A549 (cell line): ENCODE measurements around the gene HBG1. TPM values are rescaled to one million over a fixed set of nuclear protein-coding genes. Genes with fewer than 3 reads are reported as not detected.

Source experiments
- ATAC-seq, 2 experiments: fragments of 200-7000 bp in 1 of 2; fragments of >200 bp in 1 of 2; cut with Nextera tagmentation in 1 of 2; cut with Tn5 transposase in 1 of 2; 3 replicates each; pipeline versions ENCODE4 v1.8.0 to v1.9.1; 2018 to 2020; ENCODE audit warnings: mild to moderate bottlenecking in 1 of 2, moderate library complexity in 1 of 2
- CTCF ChIA-PET: fragments of 300-600 bp; sonication (Branson Sonifier 250); formaldehyde crosslinking; extraction: SDS; loops from one replicate; lab custom pipeline; 2021; ENCODE audit warnings: antibody characterized with exemption, inconsistent platforms; lab: Yijun Ruan, JAX
- POLR2A ChIA-PET: fragments of 350-600 bp; formaldehyde crosslinking; extraction: SDS; loops from one replicate; lab custom pipeline; 2021; ENCODE audit warnings: antibody characterized with exemption, inconsistent platforms; lab: Yijun Ruan, JAX
- DNase-seq, 2 experiments: peaks; one replicate each; pipeline versions ENCODE4 v3.0.0 to v3.0.0-alpha.2; 2011 to 2016; ENCODE audit warnings: low read depth in 1 of 2, low spot score in 1 of 2
- FAIRE-seq: peaks from 2 replicates; lab custom pipeline; 2011; peaks lifted over from hg19 to GRCh38; lab: Jason Lieb, UNC
- H3K27ac ChIP-seq, 2 experiments: fragments of >200 bp; sonication (Bioruptor Twin); formaldehyde crosslinking; 3 replicates each; pipeline ENCODE4 v1.5.1; 2016 to 2017
- H3K4me1 ChIP-seq: fragments of >200 bp; sonication (Bioruptor Twin); formaldehyde crosslinking; 3 replicates; pipeline ENCODE4 v1.6.1; 2016
- H3K4me2 ChIP-seq: fragments of >200 bp; sonication (Bioruptor Twin); formaldehyde crosslinking; 3 replicates; pipeline ENCODE4 v1.6.1; 2016
- H3K4me3 ChIP-seq: fragments of >200 bp; sonication (Bioruptor Twin); formaldehyde crosslinking; 3 replicates; pipeline ENCODE4 v1.5.1; 2016
- H3K9me3 ChIP-seq: fragments of >200 bp; sonication (Bioruptor Twin); formaldehyde crosslinking; 3 replicates; pipeline ENCODE4 v1.6.1; 2016
- BHLHE40 ChIP-seq: IDR thresholded peaks from 2 replicates; pipeline ENCODE4 v1.6.1; 2012; ENCODE audit warnings: low read depth, low read length, inconsistent platforms
- CHD4 ChIP-seq: fragments of 200-600 bp; sonication (generic); IDR thresholded peaks from 2 replicates; pipeline ENCODE4 v1.6.1; 2016; ENCODE audit warnings: antibody characterized with exemption, mild to moderate bottlenecking, borderline replicate concordance
- E2F6 ChIP-seq: IDR thresholded peaks from 2 replicates; pipeline ENCODE4 v1.6.1; 2012; ENCODE audit warnings: low read depth, borderline replicate concordance
- FOSL2 ChIP-seq, 2 experiments: fragments of 450-650 bp in 1 of 2; fragments of >200 bp in 1 of 2; sonication (Bioruptor Twin) in 1 of 2; formaldehyde crosslinking; IDR thresholded peaks; 2 replicates each; pipeline versions ENCODE4 v1.5.0 to v1.6.1; 2016 to 2020; ENCODE audit warnings: mild to moderate bottlenecking in 1 of 2, moderate library complexity in 1 of 2
- HEYL ChIP-seq: fragments of 250-450 bp; sonication (Bioruptor Pico); IDR thresholded peaks from 2 replicates; pipeline ENCODE4 v1.8.0; 2021; ENCODE audit warnings: mild to moderate bottlenecking, moderate library complexity
- HOXB13 ChIP-seq: fragments of 250-450 bp; sonication (Bioruptor Pico); IDR thresholded peaks from 2 replicates; pipeline ENCODE4 v1.5.0; 2020; ENCODE audit warnings: low read depth, mild to moderate bottlenecking, moderate library complexity
- JUN ChIP-seq, 2 experiments: fragments of >200 bp; sonication (Bioruptor Twin); formaldehyde crosslinking; IDR thresholded peaks; 2 replicates in 1 of 2; 3 replicates in 1 of 2; pipeline ENCODE4 v1.6.1; 2016 to 2017
- KDM5A ChIP-seq: fragments of 200-600 bp; sonication (generic); IDR thresholded peaks from 2 replicates; pipeline ENCODE4 v1.6.1; 2016; ENCODE audit warnings: antibody characterized with exemption, mild to moderate bottlenecking
- MAFK ChIP-seq: fragments of 450-650 bp; IDR thresholded peaks from 2 replicates; pipeline ENCODE4 v1.6.1; 2014; ENCODE audit not compliant: partially characterized antibody
- MAX ChIP-seq: IDR thresholded peaks from 2 replicates; pipeline ENCODE4 v1.6.1; 2012
- MAZ ChIP-seq: fragments of 150-350 bp; IDR thresholded peaks from 2 replicates; pipeline ENCODE4 v1.6.1; 2014; ENCODE audit warnings: antibody characterized with exemption, low read depth, low read length, borderline replicate concordance
- NPAS2 ChIP-seq: fragments of 250-450 bp; sonication (Bioruptor Pico); IDR thresholded peaks from 2 replicates; pipeline ENCODE4 v1.8.0; 2022; ENCODE audit warnings: mild to moderate bottlenecking, moderate library complexity, borderline replicate concordance
- RAD21 ChIP-seq, 2 experiments: fragments of >200 bp in 1 of 2; sonication (Bioruptor Twin) in 1 of 2; formaldehyde crosslinking in 1 of 2; IDR thresholded peaks in 1 of 2; conservative IDR thresholded peaks in 1 of 2; 2 replicates in 1 of 2; 3 replicates in 1 of 2; pipeline ENCODE4 v1.6.1; 2012 to 2018; ENCODE audit warnings: inconsistent platforms in 1 of 2
- RCOR1 ChIP-seq: fragments of 150-350 bp; IDR thresholded peaks from 2 replicates; pipeline ENCODE4 v1.6.1; 2014; ENCODE audit warnings: antibody characterized with exemption, low read length, low read depth
- RFX5 ChIP-seq: fragments of 450-650 bp; IDR thresholded peaks from 2 replicates; pipeline ENCODE4 v1.7.1; 2014; ENCODE audit warnings: antibody characterized with exemption, mild to moderate bottlenecking, moderate library complexity
- SREBF2 ChIP-seq: fragments of 450-650 bp; IDR thresholded peaks from 2 replicates; pipeline ENCODE4 v1.6.1; 2014; ENCODE audit warnings: mild to moderate bottlenecking, moderate library complexity
- ZC3H11A ChIP-seq: fragments of 450-650 bp; IDR thresholded peaks from 2 replicates; pipeline ENCODE4 v1.6.1; 2014; ENCODE audit warnings: antibody characterized with exemption, mild to moderate bottlenecking
- ZSCAN20 ChIP-seq: fragments of 250-450 bp; sonication (Bioruptor Pico); IDR thresholded peaks from 2 replicates; pipeline ENCODE4 v1.8.0; 2022; ENCODE audit warnings: mild to moderate bottlenecking, moderate library complexity
- WGBS: methylation state at CpG from one replicate; pipeline ENCODE4 v1.1.6; 2017; ENCODE audit errors: missing lambda C conversion rate; 5-methylcytosine and 5-hydroxymethylcytosine counted together
- polyA plus RNA-seq, 4 experiments: library from polyadenylated mRNA; depleted of rRNA in 3 of 4; stranded (reverse); fragments of >200 nt; fragmentation: RNase III in 1 of 4; extraction: RNeasy Plus Mini Kit Qiagen cat#74134 plus additional on column Dnase treatment in 1 of 4; gene quantifications; 2 replicates in 3 of 4; 3 replicates in 1 of 4; pipeline ENCODE4 v1.2.3, GENCODE V29; 2011 to 2017
- TF ChIP-seq, protein P1 (sequence below): fragments of 200-600 bp; sonication (generic); IDR thresholded peaks from 2 replicates; pipeline ENCODE4 v1.6.1; 2016; ENCODE audit warnings: antibody characterized with exemption, mild to moderate bottlenecking, moderate library complexity
- TF ChIP-seq, protein P2 (sequence below): fragments of 450-650 bp; IDR thresholded peaks from 2 replicates; pipeline ENCODE4 v1.6.1; 2014; ENCODE audit warnings: antibody characterized with exemption
- TF ChIP-seq, protein P3 (sequence below): fragments of 250-450 bp; sonication (Bioruptor Pico); IDR thresholded peaks from 2 replicates; pipeline ENCODE4 v1.5.0; 2020; ENCODE audit warnings: low read depth, mild to moderate bottlenecking, moderate library complexity

The HBG1 gene
- polyA plus RNA-seq, 2 of the 4 experiments (the other 2 are of a cell fraction): not detected

GRCh38 chr11:5235364-5236095 is 14.1 kb downstream of the HBG1 start:
- H3K27ac ChIP-seq: no peak overlapping the region
- H3K9me3 ChIP-seq: no peaks in the 10 kb centered on the region
- H3K4me3 ChIP-seq: no peak overlapping the region
- H3K4me2 ChIP-seq: no peak overlapping the region
- FAIRE-seq (no peak), ATAC-seq (no peak), DNase-seq (no peak)
- 50% methylated on average over 5 of the region's 5 CpGs for WGBS
- ChIA-PET POLR2A (no interaction called here), CTCF (no interaction called here)
- TF ChIP-seq MAFK: peak; percentile 62
- TF ChIP-seq SREBF2: no peak
- no peaks in the 10 kb centered on the region for H3K4me1 ChIP-seq

DNA sequence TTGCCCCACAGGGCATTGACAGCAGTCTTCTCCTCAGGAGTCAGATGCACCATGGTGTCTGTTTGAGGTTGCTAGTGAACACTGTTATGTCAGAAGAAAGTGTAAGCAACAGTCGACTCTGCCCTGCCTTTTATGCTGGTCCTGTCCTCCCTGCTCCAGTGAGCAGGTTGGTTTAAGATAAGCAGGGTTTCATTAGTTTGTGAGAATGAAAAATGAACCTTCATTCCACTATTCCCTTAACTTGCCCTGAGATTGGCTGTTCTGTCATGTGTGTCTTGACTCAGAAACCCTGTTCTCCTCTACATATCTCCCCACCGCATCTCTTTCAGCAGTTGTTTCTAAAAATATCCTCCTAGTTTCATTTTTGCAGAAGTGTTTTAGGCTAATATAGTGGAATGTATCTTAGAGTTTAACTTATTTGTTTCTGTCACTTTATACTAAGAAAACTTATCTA is 15.2 kb downstream of the HBG1 start, which contains the start of gene HBD:
Gene HBD, minus strand, starts transcription at position 103 of the 454 bp plus-strand sequence. Its CDS starts 50 bp downstream, at position 53.
- Histone ChIP-seq H3K9me3 (no peaks in the 10 kb centered on the region), H3K4me1 (no peaks in the 10 kb centered on the region), H3K4me3 (no peak within 1 kb of the TSS), H3K27ac (no peak within 1 kb of the TSS), H3K4me2 (no peak within 1 kb of the TSS)
- TF ChIP-seq JUN (IDR thresholded peaks at IDR 0.05) (no peak), RFX5 (no peak), KDM5A (no peak), E2F6 (no peak), MAFK (no peak), MAX (no peak), HEYL (CRISPR knock-in tag) (no peak), CHD4 (no peak)
- TF ChIP-seq, protein P1, sequence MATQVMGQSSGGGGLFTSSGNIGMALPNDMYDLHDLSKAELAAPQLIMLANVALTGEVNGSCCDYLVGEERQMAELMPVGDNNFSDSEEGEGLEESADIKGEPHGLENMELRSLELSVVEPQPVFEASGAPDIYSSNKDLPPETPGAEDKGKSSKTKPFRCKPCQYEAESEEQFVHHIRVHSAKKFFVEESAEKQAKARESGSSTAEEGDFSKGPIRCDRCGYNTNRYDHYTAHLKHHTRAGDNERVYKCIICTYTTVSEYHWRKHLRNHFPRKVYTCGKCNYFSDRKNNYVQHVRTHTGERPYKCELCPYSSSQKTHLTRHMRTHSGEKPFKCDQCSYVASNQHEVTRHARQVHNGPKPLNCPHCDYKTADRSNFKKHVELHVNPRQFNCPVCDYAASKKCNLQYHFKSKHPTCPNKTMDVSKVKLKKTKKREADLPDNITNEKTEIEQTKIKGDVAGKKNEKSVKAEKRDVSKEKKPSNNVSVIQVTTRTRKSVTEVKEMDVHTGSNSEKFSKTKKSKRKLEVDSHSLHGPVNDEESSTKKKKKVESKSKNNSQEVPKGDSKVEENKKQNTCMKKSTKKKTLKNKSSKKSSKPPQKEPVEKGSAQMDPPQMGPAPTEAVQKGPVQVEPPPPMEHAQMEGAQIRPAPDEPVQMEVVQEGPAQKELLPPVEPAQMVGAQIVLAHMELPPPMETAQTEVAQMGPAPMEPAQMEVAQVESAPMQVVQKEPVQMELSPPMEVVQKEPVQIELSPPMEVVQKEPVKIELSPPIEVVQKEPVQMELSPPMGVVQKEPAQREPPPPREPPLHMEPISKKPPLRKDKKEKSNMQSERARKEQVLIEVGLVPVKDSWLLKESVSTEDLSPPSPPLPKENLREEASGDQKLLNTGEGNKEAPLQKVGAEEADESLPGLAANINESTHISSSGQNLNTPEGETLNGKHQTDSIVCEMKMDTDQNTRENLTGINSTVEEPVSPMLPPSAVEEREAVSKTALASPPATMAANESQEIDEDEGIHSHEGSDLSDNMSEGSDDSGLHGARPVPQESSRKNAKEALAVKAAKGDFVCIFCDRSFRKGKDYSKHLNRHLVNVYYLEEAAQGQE: no peak
- TF ChIP-seq, protein P2, sequence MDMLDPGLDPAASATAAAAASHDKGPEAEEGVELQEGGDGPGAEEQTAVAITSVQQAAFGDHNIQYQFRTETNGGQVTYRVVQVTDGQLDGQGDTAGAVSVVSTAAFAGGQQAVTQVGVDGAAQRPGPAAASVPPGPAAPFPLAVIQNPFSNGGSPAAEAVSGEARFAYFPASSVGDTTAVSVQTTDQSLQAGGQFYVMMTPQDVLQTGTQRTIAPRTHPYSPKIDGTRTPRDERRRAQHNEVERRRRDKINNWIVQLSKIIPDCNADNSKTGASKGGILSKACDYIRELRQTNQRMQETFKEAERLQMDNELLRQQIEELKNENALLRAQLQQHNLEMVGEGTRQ: no peak
- DNase-seq (no peak), FAIRE-seq (no peak), ATAC-seq (no peak)
- 17% methylated on average over 2 of the region's 2 CpGs for WGBS
- POLR2A ChIA-PET: no interaction called here
- CTCF ChIA-PET: no interaction called here

- WGBS: 2% methylated on average over 1 of the region's 1 CpG
- H3K4me2 ChIP-seq: no peak overlapping the region
- no peaks in the 10 kb centered on the region for H3K4me1 ChIP-seq
- TF ChIP-seq ZSCAN20 (CRISPR knock-in tag) (no peak), BHLHE40 (no peak), RAD21 (conservative IDR thresholded peaks at IDR 0.05 in 1 of 2, IDR thresholded peaks at IDR 0.05 in 1 of 2) (no peak), HOXB13 (CRISPR knock-in tag) (no peak), KDM5A (no peak), RCOR1 (no peak), MAZ (no peak), FOSL2 (IDR thresholded peaks at IDR 0.05) (no peak), FOSL2 (CRISPR knock-in tag; IDR thresholded peaks at IDR 0.05) (no peak), NPAS2 (no peak), ZC3H11A (no peak)
- TF ChIP-seq, protein P1: no peak
- TF ChIP-seq, protein P3, sequence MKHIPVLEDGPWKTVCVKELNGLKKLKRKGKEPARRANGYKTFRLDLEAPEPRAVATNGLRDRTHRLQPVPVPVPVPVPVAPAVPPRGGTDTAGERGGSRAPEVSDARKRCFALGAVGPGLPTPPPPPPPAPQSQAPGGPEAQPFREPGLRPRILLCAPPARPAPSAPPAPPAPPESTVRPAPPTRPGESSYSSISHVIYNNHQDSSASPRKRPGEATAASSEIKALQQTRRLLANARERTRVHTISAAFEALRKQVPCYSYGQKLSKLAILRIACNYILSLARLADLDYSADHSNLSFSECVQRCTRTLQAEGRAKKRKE: no peak
- ATAC-seq (no peak), DNase-seq (no peak), FAIRE-seq (no peak)
- POLR2A ChIA-PET: no interaction called here
- H3K9me3 ChIP-seq: no peaks in the 10 kb centered on the region
- CTCF ChIA-PET: no interaction called here
- no peak overlapping the region for H3K4me3 ChIP-seq
- no peak overlapping the region for H3K27ac ChIP-seq
These were observed 16.4 kb downstream of the HBG1 start for GRCh38 chr11:5233307-5233706.
